Myocyte (in vitro differentiated cells): Measurements from ENCODE around the gene POTEH. TPM values are rescaled to one million over a fixed set of nuclear protein-coding genes. Genes with fewer than 3 reads are reported as not detected.
A peak's percentile ranks its signal among the peaks of the same experiment; 100 is the strongest.
"Not testable (repeated sequence)": the region's sequence is repeated elsewhere in the genome, so short reads cannot be mapped to it uniquely, and the experiment has no call there.

Experiments used
- DNase-seq: peaks from one replicate; pipeline ENCODE4 v3.0.0-alpha.2; 2012; ENCODE audit warnings: low read depth
- total RNA-seq: library from RNA; depleted of rRNA; stranded (reverse); fragments of >200 nt; gene quantifications from 2 replicates; pipeline ENCODE4 v1.2.3, GENCODE V29; 2014

Gene POTEH
- total RNA-seq, 1 donor from 2014 or later, result not detected

- DNase-seq, result not testable (repeated sequence)
Observed at GRCh38 chr22:15734411-15734810, 44.6 kb downstream of the POTEH start.

DNA sequence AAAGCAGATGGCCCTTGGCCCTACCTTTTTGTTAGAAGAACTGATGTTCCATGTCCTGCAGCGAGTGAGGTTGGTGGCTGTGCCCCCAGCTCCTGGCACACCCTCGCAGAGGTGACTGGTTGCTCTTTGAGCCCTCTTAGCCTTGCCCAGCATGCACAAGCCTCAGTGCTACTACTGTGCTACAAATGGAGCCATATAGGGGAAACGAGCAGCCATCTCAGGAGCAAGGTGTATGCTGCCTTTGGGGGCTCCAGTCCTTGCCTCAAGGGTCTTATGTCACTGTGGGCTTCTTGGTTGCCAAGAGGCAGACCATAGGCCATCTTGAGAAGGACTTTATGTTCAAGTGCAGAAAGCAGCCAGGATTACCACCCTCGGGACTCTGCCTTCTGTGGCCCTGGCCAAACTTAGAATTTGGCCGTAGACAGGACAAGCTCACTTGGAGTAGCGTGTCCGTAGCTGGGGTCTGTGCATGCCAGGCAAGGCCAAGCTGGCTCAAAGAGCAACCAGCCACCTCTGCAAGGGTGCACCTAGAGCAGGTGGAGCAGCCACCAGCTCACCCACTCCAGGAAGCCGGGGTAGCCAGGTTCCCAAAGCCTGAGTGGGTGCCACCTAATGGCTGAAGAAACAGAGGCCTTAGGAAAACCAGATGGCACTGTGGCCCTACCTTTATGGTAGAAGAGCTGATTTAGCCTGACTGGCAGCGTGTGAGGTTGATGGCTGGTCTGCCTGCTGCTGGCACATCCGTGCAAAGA lies 48.5 kb downstream of the POTEH start:
- not testable (repeated sequence) for DNase-seq

DNA sequence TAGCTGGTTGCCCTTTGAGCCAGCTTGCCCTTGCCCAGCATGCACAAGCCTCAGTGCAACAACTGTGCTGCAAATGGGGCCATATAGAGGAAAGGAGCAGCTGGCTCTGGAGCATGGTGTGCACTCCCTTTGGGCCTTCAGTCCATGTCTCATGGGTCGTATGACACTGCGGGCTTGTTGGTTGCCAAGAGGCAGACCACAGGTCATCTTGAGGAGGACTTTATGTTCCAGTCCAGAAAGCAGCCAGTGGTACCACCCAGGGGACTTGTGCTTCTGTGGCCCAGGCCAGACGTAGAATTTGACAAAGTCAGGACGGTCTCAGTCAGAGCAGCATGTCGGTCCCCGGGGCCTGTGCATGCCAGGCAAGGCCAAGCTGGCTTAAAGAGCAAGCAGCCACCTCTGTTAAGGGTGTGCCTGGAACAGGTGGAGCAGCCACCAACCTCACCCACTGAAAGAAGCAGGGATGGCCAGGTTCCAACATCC lies 49.1 kb downstream of the POTEH start:
- not testable (repeated sequence) for DNase-seq

- DNase-seq, result not testable (repeated sequence)
Observed at GRCh38 chr22:15747636-15748323, 58.0 kb downstream of the POTEH start.

GRCh38 chr22:15749181-15749970 lies 59.5 kb downstream of the POTEH start:
- not testable (repeated sequence) for DNase-seq

DNA sequence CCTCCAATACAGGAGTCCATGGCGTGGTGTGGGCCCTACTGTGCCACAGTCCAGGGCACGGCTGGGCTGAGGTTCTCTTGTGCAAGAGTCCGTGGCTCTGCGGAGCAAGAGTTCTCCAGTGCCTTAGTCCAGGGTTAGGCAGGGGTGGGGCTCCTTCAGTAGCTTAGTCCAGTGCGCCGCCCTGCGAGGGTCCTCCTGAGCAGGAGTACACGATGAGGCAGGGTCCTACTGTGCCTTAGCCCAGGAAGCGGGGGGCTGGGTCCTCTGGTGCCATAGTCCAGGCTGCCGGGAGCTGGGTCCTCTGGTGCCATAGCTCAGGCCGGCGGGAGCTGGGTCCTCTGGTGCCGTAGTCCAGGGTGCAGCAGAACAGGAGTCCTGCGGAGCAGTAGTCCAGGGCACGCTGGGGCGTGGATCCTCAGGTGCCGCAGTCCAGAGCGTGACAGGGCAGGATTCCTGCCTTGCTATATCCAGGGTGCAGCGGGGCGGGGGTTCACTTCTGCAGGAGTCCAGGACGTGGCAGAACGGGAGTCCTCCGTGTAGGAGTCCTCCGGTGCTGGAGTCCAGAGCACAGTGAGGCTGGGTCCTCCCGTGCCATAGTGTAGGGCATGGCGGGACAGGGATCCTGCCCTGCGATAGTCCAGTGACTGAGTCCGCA lies 69.7 kb downstream of the POTEH start:
- DNase-seq, result not testable (repeated sequence)

- DNase-seq, result not testable (repeated sequence)
Observed at GRCh38 chr22:15760388-15761150, 70.7 kb downstream of the POTEH start.

GRCh38 chr22:15761151-15761777 lies 71.4 kb downstream of the POTEH start:
- peak; percentile 2 for DNase-seq

DNA sequence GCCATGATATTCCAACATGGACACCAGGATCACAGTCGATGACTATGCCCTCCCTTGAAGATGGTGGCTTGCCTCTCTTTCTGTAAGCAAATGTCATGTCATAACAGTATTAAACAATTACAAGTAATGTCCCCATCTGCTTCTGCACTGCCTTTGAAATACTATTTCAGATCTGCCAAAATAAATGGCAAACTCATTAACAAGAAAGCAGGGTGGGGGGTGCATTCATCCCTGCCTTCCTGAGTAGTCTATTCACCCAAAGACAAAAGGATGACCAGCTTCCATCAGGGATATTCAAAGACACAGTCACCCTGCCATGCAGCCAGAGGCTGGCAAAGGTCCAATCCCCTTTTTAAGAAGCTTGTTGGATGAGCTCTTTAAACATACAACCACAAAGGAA lies 73.7 kb downstream of the POTEH start:
- DNase-seq, result not testable (repeated sequence)

Other genes starting within 250 kb of the POTEH start
- not detected in 2 replicates for gene OR11H1, start 161.8 kb upstream of the POTEH start, total RNA-seq